Astrocyte of the spinal cord (primary cell): Measurements from ENCODE around the gene DENND6B.

Experiments used
- DNase-seq: peaks from one replicate; pipeline ENCODE4 v3.0.0; 2011; ENCODE audit warnings: low read depth, low spot score
- H3K4me3 ChIP-seq: 2 replicates; pipeline ENCODE4 v1.5.1; 2011; ENCODE audit warnings: low read depth, mild to moderate bottlenecking, low read length, moderate library complexity
- in situ Hi-C: cut with HindIII; loops from 2 replicates; pipeline ENCODE4 v1.10.0; 2017; ENCODE audit warnings: low sequenced_read_pairs
- TF ChIP-seq, protein P1 (sequence below): IDR thresholded peaks from 2 replicates; pipeline ENCODE4 v1.5.1; 2012; ENCODE audit warnings: low read depth, mild to moderate bottlenecking, low read length, inconsistent platforms

Gene DENND6B

DNA sequence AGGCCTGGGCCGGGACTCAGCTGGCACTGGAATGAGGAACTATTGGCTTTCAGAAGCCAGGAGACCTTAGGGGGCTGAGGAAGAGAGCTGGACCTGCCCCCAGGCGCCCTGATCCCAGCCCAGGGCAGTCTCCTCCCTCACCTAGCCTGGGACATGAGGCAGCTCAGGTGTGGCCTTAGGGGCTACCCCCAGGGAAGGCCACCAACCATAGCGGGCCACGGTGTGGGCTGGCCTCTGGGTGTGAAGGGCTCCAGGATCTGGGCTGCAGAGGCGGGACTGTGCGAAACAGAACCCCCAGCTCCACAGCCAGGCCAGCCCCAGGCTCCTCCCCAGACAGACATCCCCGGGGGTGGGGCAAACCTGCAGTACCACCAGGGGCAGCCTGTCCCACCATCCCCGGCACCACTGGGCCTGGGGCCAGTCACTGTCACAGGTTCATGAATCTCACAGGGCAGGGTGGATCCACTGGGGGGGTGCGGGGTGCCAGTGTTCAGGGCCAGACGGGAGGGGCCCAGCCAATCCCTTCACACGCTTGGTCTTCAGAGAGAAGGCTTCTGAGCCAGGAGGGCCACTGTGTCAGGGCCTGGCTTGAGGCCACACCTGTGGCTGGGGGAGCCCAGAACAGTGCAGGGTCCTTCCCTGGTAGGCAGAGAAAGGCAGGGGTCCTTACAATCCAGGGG is 22.8 kb downstream of the DENND6B start:
- no peak for DNase-seq
- in situ Hi-C loops: no loop called here
- no peak overlapping the region for H3K4me3 ChIP-seq
- TF ChIP-seq, protein P1, sequence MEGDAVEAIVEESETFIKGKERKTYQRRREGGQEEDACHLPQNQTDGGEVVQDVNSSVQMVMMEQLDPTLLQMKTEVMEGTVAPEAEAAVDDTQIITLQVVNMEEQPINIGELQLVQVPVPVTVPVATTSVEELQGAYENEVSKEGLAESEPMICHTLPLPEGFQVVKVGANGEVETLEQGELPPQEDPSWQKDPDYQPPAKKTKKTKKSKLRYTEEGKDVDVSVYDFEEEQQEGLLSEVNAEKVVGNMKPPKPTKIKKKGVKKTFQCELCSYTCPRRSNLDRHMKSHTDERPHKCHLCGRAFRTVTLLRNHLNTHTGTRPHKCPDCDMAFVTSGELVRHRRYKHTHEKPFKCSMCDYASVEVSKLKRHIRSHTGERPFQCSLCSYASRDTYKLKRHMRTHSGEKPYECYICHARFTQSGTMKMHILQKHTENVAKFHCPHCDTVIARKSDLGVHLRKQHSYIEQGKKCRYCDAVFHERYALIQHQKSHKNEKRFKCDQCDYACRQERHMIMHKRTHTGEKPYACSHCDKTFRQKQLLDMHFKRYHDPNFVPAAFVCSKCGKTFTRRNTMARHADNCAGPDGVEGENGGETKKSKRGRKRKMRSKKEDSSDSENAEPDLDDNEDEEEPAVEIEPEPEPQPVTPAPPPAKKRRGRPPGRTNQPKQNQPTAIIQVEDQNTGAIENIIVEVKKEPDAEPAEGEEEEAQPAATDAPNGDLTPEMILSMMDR: no peak

- DNase-seq: no peak
- TF ChIP-seq, protein P1: no peak
- no peak overlapping the region for H3K4me3 ChIP-seq
- in situ Hi-C loops: no loop called here
Measured at GRCh38 chr22:50303515-50303847, 23.3 kb downstream of the DENND6B start.

DNA sequence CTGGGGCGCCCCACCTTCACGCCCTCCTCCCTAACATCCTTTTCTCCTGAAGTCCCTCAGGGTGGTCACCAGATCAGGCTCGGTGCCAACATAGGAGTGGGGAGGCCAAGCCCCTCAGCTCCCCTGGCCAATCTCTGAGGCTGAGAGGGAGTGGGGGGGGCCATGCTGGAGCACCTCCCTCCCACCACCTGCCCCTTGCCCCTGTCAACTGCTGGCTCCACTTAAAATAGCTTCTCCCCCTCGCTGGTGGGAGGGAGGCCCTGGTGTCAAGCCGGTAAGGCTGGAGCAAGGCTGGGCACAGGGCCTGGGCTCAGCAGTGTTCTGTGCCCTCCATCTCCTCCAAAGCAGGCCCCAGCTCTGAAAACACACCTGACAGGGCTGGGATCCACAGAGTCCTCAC is 24.2 kb downstream of the DENND6B start:
- TF ChIP-seq, protein P1: no peak
- no peak for DNase-seq
- in situ Hi-C loops: no loop called here
- no peak overlapping the region for H3K4me3 ChIP-seq

DNA sequence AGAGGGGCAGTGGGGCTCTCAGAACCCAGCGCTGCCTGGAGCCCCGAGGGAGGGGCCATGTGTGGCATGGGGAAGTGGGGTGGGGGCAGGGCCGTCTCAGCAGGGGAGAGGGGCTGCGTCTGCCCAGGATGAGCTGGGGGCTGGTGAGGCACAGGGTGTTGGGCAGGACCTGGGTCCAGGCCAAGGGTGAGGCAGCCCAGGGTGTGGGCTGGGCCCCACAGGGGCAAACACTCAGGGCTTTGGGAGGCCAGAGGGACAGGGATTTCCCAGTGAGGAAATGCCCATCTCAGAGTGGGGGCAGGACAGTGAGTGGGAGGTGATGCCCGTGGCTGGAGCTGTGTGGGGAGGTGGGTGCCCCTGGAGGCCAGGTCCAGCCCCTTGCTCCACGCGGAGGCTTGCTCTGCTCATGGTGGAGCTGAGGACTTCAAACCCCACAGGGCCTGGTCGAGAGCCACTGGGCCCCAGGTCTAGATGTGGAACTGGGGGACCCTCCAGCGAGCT is 24.7 kb downstream of the DENND6B start:
- no peak for DNase-seq

DNA sequence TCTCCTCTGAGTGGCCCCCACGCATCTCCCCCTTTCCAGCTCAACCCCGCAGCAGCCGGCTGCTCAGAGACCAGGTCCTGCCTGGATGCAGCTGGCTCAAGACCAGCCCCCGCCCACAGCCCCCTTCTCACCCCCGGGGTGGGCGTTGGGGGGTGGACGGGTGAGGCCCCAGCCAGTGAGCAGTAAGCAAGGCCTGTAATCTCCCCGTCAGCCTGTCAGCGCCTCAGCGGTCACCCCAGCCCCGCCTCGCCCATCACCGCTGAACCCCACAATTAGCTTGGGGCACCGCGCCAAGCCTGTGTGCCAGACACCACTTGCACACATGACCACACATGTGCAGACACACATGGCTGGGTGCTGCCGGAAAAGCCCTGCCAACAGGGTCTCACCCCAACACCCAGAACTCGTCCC is 25.2 kb downstream of the DENND6B start:
- in situ Hi-C loops: no loop called here
- H3K4me3 ChIP-seq: no peak overlapping the region
- DNase-seq: no peak
- TF ChIP-seq, protein P1: no peak

More for the DNA sequence above, 24.7 kb downstream of the DENND6B start:
- no peak overlapping the region for H3K4me3 ChIP-seq
- TF ChIP-seq, protein P1: no peak
- in situ Hi-C loops: no loop called here

DNA sequence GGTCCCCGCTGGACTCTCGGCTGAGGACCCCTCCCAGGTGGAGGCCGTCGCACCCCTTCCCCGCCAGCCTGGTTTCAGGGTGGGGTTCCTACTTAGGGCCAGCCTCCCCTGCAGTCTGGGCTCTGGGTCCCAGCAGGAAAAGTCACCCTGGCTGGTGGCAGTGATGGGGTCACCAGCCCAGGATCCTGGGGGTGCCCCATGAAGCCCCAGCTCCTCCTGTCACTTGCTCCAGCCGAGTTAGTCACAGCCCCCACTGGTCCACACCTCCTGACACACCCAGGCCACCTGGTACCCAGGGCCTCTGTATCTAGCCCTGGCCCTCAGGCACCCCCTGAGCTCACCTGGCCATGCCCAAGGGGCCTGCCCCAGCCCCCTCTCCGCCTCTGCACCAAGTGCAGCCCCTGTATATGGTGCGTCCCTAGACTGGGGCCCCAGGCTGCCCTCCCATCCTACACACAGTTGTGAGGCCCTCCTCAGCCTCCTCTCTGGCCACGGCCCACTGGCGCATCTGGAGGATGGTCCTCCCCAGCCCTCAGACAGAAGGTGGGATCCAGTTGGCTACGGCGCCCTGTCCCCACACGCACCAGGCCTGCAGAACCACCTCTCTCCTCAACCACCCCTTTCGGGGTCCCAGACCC is 26.1 kb downstream of the DENND6B start:
- DNase-seq: no peak
- TF ChIP-seq, protein P1: no peak
- in situ Hi-C loops: no loop called here

More for the DNA sequence above, 26.1 kb downstream of the DENND6B start:
- no peak overlapping the region for H3K4me3 ChIP-seq
